SK-N-MC (cell line): ENCODE results near the gene ASF1B.

Source experiments
- DNase-seq: peaks from one replicate; pipeline ENCODE4 v3.0.0-alpha.2; 2011; ENCODE audit warnings: low read depth, low spot score
- H3K27ac ChIP-seq: fragments of 200-600 bp; sonication (generic); 2 replicates; pipeline ENCODE4 v1.5.1; 2016; ENCODE audit warnings: mixed run types
- H3K36me3 ChIP-seq: fragments of 200-600 bp; sonication (generic); 2 replicates; pipeline ENCODE4 v1.6.1; 2017; ENCODE audit warnings: antibody characterized with exemption, low read length, mixed read lengths; ENCODE audit not compliant: insufficient read depth
- H3K4me3 ChIP-seq: fragments of 200-600 bp; sonication (generic); 2 replicates; pipeline ENCODE4 v1.5.1; 2016
- H3K9ac ChIP-seq: fragments of 200-600 bp; sonication (generic); 2 replicates; pipeline ENCODE4 v1.8.0; 2017; ENCODE audit warnings: mixed run types, mixed read lengths; ENCODE audit not compliant: insufficient read length
- H3K9me3 ChIP-seq: fragments of 200-600 bp; sonication (generic); 2 replicates; pipeline ENCODE4 v1.6.1; 2017; ENCODE audit warnings: low read depth, mild to moderate bottlenecking, antibody characterized with exemption, low read length, moderate library complexity, mixed read lengths
- EZH2 ChIP-seq: fragments of 200-600 bp; sonication (generic); IDR thresholded peaks from one replicate; pipeline ENCODE4 v1.6.1; 2017; ENCODE audit warnings: antibody characterized with exemption
- FOXP2 ChIP-seq: optimal IDR thresholded peaks from 2 replicates; pipeline ENCODE3; 2011; ENCODE audit warnings: mild to moderate bottlenecking, moderate library complexity; ENCODE audit not compliant: insufficient read depth; ENCODE audit errors: extremely low read length, control extremely low read depth
- POLR2AphosphoS5 ChIP-seq: IDR thresholded peaks from 2 replicates; pipeline ENCODE4 v1.6.1; 2012; ENCODE audit warnings: mild to moderate bottlenecking, low read depth, low read length, borderline replicate concordance

The ASF1B gene

DNA sequence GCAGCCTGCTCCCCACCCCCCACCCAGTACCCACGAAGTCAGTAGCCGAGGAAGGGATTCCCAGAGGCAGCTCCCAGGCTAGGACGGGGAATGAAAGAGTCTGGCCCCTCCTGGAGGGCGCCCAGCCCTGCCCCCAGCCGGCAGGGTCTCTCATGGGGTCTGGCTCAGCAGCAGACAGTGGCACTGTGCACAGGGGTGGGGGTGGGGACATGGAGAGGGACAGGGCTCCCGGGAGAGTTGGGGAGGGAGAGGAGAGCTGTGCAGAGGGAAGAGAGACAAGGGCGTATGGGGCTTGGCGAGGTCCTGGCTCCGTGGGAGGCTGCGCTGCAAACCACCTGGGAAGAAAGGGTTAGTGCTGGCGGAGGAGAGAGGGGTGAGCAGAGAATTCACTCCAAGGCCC, 27.7 kb upstream of the ASF1B start:
- no peaks in the 10 kb centered on the region for H3K9me3 ChIP-seq
- H3K27ac ChIP-seq = no peak overlapping the region
- TF ChIP-seq FOXP2 (no peak), POLR2AphosphoS5 (no peak), EZH2 (no peak)
- no peak for DNase-seq
- H3K36me3 ChIP-seq = peaks cover 28% of the 10 kb centered on the region; the same call in 1 of the 2 replicates
- no peak overlapping the region for H3K4me3 ChIP-seq
- H3K9ac ChIP-seq = no peak overlapping the region

DNA sequence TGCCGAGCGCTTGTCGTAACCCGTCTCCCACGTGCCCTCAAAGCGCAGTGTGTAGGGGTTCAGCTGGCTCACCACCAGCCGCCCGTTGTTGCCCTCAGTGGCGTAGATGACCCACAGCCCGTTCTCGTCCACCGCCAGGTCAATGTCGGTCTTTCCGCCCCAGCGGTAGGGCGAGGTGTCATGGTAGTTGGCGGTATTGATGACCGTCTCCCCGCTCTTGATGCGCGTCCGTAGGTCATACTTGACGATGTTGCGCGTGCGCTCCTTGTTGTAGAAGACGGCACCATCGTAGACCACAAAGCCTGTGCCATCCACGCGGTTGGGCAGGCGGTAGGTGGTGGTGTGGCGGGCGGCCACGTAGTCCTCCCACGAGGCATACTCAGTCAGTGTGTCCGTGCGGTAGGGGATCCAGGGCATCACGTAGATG, 26.5 kb upstream of the ASF1B start:
- TF ChIP-seq POLR2AphosphoS5 (no peak), EZH2 (no peak), FOXP2 (no peak)
- Histone ChIP-seq H3K9ac (no peak overlapping the region), H3K36me3 (peaks cover 36% of the 10 kb centered on the region; the same call in 1 of the 2 replicates), H3K27ac (no peak overlapping the region), H3K9me3 (no peaks in the 10 kb centered on the region), H3K4me3 (no peak overlapping the region)
- no peak for DNase-seq

DNA sequence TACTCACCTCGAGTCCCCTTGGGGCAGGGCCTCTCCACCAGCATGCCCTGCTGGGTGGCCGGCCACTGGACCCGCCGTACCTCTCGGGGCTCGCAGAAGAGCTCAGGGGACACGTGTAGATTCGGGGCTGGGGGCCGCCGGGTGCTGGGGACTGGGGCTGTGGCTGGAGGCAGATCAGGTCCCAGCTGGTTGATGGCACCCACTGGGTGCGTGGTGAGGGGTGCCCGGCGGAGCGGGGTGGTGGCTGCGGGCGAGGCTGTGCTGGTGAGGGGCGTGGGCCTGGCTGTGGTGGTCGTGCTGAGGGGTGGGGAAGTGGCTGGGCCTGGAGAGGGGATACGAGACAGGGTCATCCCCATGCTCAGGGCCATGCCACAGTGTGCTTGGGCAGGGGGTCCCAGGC, 24.9 kb upstream of the ASF1B start:
- no peak for DNase-seq
- Histone ChIP-seq H3K9me3 (no peaks in the 10 kb centered on the region), H3K4me3 (no peak overlapping the region), H3K9ac (no peak overlapping the region), H3K36me3 (peaks cover 50% of the 10 kb centered on the region; the same call in 1 of the 2 replicates), H3K27ac (no peak overlapping the region)
- TF ChIP-seq EZH2 = no peak
- TF ChIP-seq FOXP2 = no peak
- TF ChIP-seq POLR2AphosphoS5 = no peak

DNA sequence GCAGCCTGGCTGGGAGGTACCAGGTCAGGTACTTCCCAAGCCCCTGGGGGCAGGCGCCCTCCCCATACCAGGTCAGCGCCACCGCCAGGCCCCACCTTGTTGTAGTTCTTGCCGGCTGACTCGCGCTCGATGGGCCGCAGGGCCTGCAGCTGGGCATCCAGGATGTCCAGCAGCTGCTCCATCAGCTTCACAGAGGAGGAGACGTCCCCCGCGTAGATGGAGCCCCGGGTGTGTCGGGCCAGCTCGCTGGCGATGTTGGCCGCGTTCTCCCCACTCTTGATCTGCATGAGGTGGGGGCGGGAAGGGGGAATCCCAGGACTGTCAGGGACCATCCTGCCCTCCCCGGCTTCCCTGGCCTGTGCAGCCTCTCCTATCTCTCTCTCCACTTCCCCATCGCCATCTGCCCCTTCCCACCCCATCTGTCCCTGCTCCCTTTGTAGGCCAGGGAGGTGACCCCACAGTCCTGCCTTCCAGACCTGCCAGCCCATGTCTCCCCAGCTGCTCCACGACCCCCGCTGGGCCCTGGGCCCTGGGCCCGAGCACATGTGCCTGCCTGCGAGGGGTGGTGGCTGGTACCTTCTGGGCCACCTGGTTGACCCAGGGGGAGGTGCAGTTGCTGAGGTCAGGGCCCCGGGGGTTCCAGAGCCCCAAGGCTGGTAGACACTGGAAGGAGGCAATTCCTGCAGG, 23.8 kb upstream of the ASF1B start:
- DNase-seq = no peak
- Histone ChIP-seq H3K9me3 (no peaks in the 10 kb centered on the region), H3K36me3 (peaks cover 61% of the 10 kb centered on the region; the same call in 1 of the 2 replicates), H3K4me3 (no peak overlapping the region), H3K27ac (no peak overlapping the region), H3K9ac (no peak overlapping the region)
- no peak; the same call in 1 of the 2 replicates for TF ChIP-seq POLR2AphosphoS5

DNA sequence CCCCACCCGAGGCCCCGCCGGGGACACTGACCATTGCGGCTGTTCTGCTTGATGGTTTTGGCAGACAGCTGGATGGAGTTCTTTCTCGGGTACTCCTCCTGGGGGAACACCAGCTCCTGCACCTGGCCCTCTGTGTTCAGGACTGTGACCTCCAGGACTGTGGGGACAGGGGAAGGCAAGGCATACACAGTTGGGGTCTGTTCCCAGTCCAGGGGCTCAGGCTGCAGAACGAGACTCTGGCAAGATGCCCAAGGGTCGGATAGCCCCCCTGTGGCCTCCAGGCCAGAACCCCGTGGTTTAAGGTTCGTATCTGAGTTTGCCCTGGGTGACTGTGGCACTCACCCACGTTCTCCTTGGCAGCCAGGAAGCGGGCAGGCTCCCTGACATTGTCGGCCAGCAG, 22.7 kb upstream of the ASF1B start:
- TF ChIP-seq FOXP2 (no peak), POLR2AphosphoS5 (no peak), EZH2 (no peak)
- no peaks in the 10 kb centered on the region for H3K9me3 ChIP-seq
- no peak overlapping the region for H3K4me3 ChIP-seq
- peaks cover 65% of the 10 kb centered on the region; the same call in 1 of the 2 replicates for H3K36me3 ChIP-seq
- no peak overlapping the region for H3K9ac ChIP-seq
- no peak overlapping the region for H3K27ac ChIP-seq
- DNase-seq = no peak

DNA sequence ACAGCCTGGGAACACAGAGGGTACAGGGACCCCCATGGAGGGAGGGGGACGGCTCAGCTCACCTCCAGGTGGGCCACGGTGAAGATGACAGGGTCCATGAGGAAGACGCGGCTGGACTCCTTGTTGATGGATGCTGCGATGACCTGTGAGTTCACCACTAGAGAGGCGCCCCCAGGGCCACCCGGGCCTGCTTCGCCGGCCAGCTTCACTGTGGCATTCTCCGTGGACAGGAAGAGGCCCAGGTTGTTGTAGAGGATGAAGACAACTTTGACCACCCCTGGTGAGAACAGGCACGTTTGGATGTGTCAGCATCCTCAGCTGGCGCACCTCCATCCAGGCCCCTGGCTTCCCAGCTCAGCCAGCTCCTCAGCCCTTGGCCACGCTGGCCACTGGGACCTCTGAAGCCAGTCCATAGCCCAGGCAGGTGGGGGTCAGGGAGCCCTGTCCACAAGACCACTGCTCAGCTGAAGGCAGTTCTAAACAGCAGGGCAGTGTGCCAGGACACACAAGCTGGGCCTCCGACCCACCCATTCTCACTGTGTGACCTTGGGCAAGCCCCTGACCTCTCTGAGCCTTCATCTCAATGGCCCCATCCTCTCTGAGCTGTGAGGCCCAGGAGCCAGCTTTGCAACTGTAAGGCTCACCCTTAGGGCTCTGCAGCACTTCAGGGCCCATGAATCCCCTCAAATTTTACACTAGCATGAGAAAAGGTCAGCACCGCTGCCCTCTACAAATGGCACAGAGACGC, 22.1 kb upstream of the ASF1B start:
- H3K36me3 ChIP-seq = peaks cover 65% of the 10 kb centered on the region; the same call in 1 of the 2 replicates
- no peak overlapping the region for H3K9ac ChIP-seq
- no peak overlapping the region for H3K4me3 ChIP-seq
- no peak overlapping the region for H3K27ac ChIP-seq
- H3K9me3 ChIP-seq = no peaks in the 10 kb centered on the region
- DNase-seq = no peak
- TF ChIP-seq EZH2 = no peak
- no peak for TF ChIP-seq FOXP2
- no peak for TF ChIP-seq POLR2AphosphoS5

DNA sequence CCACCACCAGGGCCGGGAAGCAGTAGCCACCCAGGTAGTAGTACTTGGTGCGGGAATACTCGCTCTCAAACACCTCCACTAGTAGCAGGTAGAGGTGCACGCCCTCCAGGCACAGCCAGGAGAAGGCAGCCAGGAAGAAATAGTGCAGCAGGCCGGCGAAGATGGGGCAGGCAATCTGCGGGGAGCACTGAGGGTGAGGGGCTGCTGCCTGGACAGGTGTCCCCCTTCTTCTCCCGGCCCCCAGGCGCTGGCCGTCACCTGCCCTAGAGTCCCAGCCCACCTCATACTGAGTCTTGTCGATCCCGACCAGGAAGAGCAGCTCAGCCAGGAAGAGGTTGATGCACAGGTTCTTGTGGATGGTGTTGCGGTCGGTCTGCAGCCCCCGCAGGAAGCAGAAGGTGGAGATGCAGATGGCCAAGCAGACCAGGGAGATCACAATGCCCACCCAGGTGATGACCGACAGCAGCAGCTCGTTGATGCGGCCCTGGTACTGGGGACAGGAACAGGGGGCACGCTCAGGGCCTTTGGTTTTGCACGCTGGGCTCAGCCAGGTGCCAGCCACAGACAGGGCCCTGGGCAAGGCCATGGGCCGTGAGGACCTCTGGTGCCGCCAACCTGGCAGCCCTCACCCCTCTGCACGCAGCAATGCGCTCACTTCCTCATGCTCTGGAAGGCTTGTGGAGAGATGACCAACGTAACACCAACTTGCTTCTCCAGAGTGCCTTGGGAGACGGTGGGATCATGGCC, 20.8 kb upstream of the ASF1B start:
- Histone ChIP-seq H3K27ac (no peak overlapping the region), H3K9me3 (no peaks in the 10 kb centered on the region), H3K36me3 (peaks cover 69% of the 10 kb centered on the region; the same call in 1 of the 2 replicates), H3K9ac (no peak overlapping the region), H3K4me3 (no peak overlapping the region)
- no peak for DNase-seq
- TF ChIP-seq FOXP2 (no peak), EZH2 (no peak), POLR2AphosphoS5 (no peak)

DNA sequence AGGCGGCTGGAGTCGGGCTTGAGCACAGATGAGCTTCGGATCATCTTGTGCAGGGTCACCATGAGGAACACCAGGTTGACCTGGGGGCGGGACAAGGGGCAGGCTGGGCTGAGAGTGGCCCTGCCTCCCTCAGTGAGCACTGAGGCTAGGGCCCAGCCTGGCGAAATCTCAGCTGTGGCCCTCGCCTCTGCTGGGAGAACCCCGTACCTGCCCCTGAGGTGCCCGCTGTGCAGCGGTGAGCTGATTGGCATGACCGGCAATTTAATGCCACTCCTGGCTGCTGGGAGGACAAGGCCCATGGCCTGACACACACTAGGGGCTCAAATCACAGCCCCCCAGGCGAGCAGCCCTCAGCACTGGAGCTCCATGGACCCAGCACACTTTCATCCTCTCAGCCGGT, 19.7 kb upstream of the ASF1B start:
- Histone ChIP-seq H3K4me3 (no peak overlapping the region), H3K9me3 (no peaks in the 10 kb centered on the region), H3K36me3 (peaks cover 71% of the 10 kb centered on the region; the same call in 1 of the 2 replicates), H3K27ac (no peak overlapping the region), H3K9ac (no peak overlapping the region)
- DNase-seq = no peak
- TF ChIP-seq FOXP2 (no peak), POLR2AphosphoS5 (no peak), EZH2 (no peak)
